Retinal pigment epithelial cell (primary cell): Measurements from ENCODE around the gene SLU7.

Source experiments
- DNase-seq: peaks from one replicate; pipeline ENCODE4 v3.0.0-alpha.2; 2010; ENCODE audit warnings: low read depth
- H3K4me3 ChIP-seq: 2 replicates; pipeline ENCODE4 v1.5.1; 2011; ENCODE audit warnings: mild to moderate bottlenecking, low read length, control low read depth, moderate library complexity
- CTCF ChIP-seq: conservative IDR thresholded peaks from 2 replicates; pipeline ENCODE4 v1.5.1; 2011; ENCODE audit warnings: low read depth, low read length, control low read depth, inconsistent platforms

SLU7 gene

DNA sequence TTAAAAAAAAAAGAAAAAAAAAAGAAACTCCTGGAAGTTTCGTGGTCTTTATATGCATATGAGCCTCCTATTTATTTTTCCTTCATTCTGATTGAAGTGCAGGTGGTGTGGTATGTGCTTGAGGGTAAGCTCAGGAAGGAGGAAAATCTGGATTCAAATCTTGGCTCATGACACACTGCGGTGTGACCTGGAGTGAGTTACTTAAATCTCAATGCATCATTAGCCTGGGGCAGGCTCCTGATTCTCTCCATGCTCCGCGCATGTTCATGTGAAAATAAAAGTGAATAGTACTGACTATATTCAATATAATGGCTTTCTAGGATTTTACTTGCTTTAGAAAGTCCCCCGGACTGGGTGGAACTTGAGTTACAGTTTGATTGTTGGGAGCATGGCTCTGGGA is 38.4 kb upstream of the SLU7 start:
- no peak for TF ChIP-seq CTCF
- DNase-seq: no peak
- no peak overlapping the region for H3K4me3 ChIP-seq

- DNase-seq: no peak
- no peak for TF ChIP-seq CTCF
- no peak overlapping the region for H3K4me3 ChIP-seq
Measured at GRCh38 chr5:160456480-160457177, 37.7 kb upstream of the SLU7 start.

GRCh38 chr5:160455600-160455999 is 36.7 kb upstream of the SLU7 start:
- DNase-seq: no peak
- no peak for TF ChIP-seq CTCF
- H3K4me3 ChIP-seq: no peak overlapping the region

GRCh38 chr5:160453751-160454150 is 34.9 kb upstream of the SLU7 start:
- no peak for TF ChIP-seq CTCF
- no peak overlapping the region for H3K4me3 ChIP-seq
- DNase-seq: no peak

DNA sequence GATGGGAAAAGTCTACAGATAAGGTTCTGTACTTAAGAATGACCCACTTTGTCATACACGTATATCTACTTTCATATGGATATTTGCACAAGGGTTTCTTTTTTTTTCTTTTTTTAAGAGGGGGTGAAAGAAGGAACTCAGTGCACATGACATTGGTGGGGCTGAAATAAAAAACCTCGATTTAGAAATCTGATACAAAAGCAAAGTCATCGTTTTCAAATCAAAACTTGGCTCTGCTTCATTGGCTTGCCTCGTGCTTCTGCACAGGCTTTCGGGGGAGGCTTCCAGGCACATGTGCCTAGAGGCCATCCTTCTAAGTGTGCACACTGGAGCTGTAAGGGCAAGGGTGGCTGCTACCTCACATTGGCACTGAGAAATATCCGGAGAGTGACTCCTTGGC is 33.9 kb upstream of the SLU7 start:
- TF ChIP-seq CTCF: no peak
- no peak overlapping the region for H3K4me3 ChIP-seq
- DNase-seq: no peak

- H3K4me3 ChIP-seq: no peak overlapping the region
- DNase-seq: no peak
- TF ChIP-seq CTCF: no peak
Measured at GRCh38 chr5:160452036-160452435, 33.2 kb upstream of the SLU7 start.

- H3K4me3 ChIP-seq: no peak overlapping the region
- no peak for TF ChIP-seq CTCF
- no peak for DNase-seq
Measured at GRCh38 chr5:160451281-160451680, 32.4 kb upstream of the SLU7 start.
